Stimulated activated CD4-positive, alpha-beta T cell treated with anti-CD3 and anti-CD28 coated beads, TNF-alpha, amount 100 ng/mL, for 24 hours (primary cell): ENCODE measurements around the gene FARS2.

Experiments used
- DNase-seq, 3 experiments: peaks; one replicate each; pipeline ENCODE4 v3.0.0-alpha.2; 2020; ENCODE audit warnings: low read depth in 3 of 3

The FARS2 gene

GRCh38 chr6:5260661-5261544, at the start of gene FARS2, which contains the start of gene LYRM4:
Gene FARS2, plus strand, starts transcription at chr6:5261513.
Gene LYRM4, minus strand, starts transcription at chr6:5260950. Its CDS starts 217 bp downstream, at chr6:5260733.
- DNase-seq, result peak; percentile 83 to 85 (median 83)

- DNase-seq, result no peak
Measured at GRCh38 chr6:5213836-5214235, 47.5 kb upstream of the FARS2 start.

- DNase-seq, result peak in 1 of 3 experiments; percentile 16
Measured at GRCh38 chr6:5214570-5215052, 46.7 kb upstream of the FARS2 start.

GRCh38 chr6:5215159-5215558, 46.2 kb upstream of the FARS2 start:
- DNase-seq, result no peak

GRCh38 chr6:5215799-5216198, 45.5 kb upstream of the FARS2 start:
- no peak for DNase-seq

GRCh38 chr6:5217356-5217755, 44.0 kb upstream of the FARS2 start:
- DNase-seq, result no peak

- DNase-seq, result no peak
Measured at GRCh38 chr6:5219011-5219691, 42.2 kb upstream of the FARS2 start.

GRCh38 chr6:5220443-5220842, 40.9 kb upstream of the FARS2 start:
- DNase-seq, result no peak

GRCh38 chr6:5223309-5223708, 38.0 kb upstream of the FARS2 start:
- no peak for DNase-seq

- DNase-seq, result no peak
Measured at GRCh38 chr6:5229356-5229755, 32.0 kb upstream of the FARS2 start.

- no peak for DNase-seq
Measured at GRCh38 chr6:5230081-5230480, 31.2 kb upstream of the FARS2 start.

- no peak for DNase-seq
Measured at GRCh38 chr6:5231289-5231688, 30.0 kb upstream of the FARS2 start.

- no peak for DNase-seq
Measured at GRCh38 chr6:5234874-5235273, 26.4 kb upstream of the FARS2 start.

GRCh38 chr6:5235830-5236229, 25.5 kb upstream of the FARS2 start:
- no peak for DNase-seq

GRCh38 chr6:5237805-5238204, 23.5 kb upstream of the FARS2 start:
- DNase-seq, result no peak

- no peak for DNase-seq
Measured at GRCh38 chr6:5238336-5238735, 23.0 kb upstream of the FARS2 start.

- no peak for DNase-seq
Measured at GRCh38 chr6:5241252-5241651, 20.1 kb upstream of the FARS2 start.

GRCh38 chr6:5243069-5243468, 18.2 kb upstream of the FARS2 start:
- DNase-seq, result no peak

GRCh38 chr6:5246141-5247097, 14.9 kb upstream of the FARS2 start:
- DNase-seq, result no peak

- DNase-seq, result no peak
Measured at GRCh38 chr6:5247201-5247600, 14.1 kb upstream of the FARS2 start.

GRCh38 chr6:5248302-5249098, 12.8 kb upstream of the FARS2 start:
- DNase-seq, result no peak
